DOHH2 (cell line): ENCODE measurements around the gene PTK7.

ENCODE experiments used
- H3F3A ChIP-seq: fragments of 200-600 bp; sonication (generic), shearing (Covaris generic); 2 replicates; pipeline ENCODE4 v1.6.0; 2016; ENCODE audit warnings: antibody characterized with exemption, mild to moderate bottlenecking; ENCODE audit not compliant: control insufficient read depth, insufficient read depth
- H3K27ac ChIP-seq: fragments of 200-600 bp; sonication (generic); 2 replicates; pipeline ENCODE4 v1.5.1; 2014; ENCODE audit warnings: low read depth, mild to moderate bottlenecking, low read length, moderate library complexity
- H3K27me3 ChIP-seq: fragments of 200-600 bp; sonication (generic); 2 replicates; pipeline ENCODE4 v1.6.1; 2014; ENCODE audit warnings: mild to moderate bottlenecking, low read length, mixed read lengths; ENCODE audit not compliant: control insufficient read depth
- H3K36me3 ChIP-seq: fragments of 200-600 bp; sonication (generic); 2 replicates; pipeline ENCODE4 v1.6.1; 2014; ENCODE audit warnings: mild to moderate bottlenecking, low read length, moderate library complexity, mixed read lengths; ENCODE audit not compliant: control insufficient read depth
- H3K4me1 ChIP-seq: fragments of 200-600 bp; sonication (generic); 2 replicates; pipeline ENCODE4 v1.6.1; 2014; ENCODE audit warnings: mild to moderate bottlenecking, low read length, mixed read lengths; ENCODE audit not compliant: control insufficient read depth
- H3K4me2 ChIP-seq: fragments of 200-600 bp; sonication (generic); 2 replicates; pipeline ENCODE4 v1.6.0; 2014; ENCODE audit warnings: mild to moderate bottlenecking, low read length, moderate library complexity
- H3K4me3 ChIP-seq: fragments of 200-600 bp; sonication (generic); 2 replicates; pipeline ENCODE4 v1.5.1; 2014; ENCODE audit warnings: mild to moderate bottlenecking, low read length, mixed read lengths
- H3K79me2 ChIP-seq: fragments of 200-600 bp; sonication (generic); 2 replicates; pipeline ENCODE4 v1.6.1; 2014; ENCODE audit warnings: mild to moderate bottlenecking, low read length, mixed read lengths; ENCODE audit not compliant: control insufficient read depth
- H3K9me2 ChIP-seq: fragments of 200-600 bp; sonication (generic); replicated peaks from 2 replicates; pipeline ENCODE4 v1.6.1; 2014; ENCODE audit warnings: mild to moderate bottlenecking, low read length, mixed read lengths; ENCODE audit not compliant: control insufficient read depth
- H3K9me3 ChIP-seq: fragments of 200-600 bp; sonication (generic); 2 replicates; pipeline ENCODE4 v1.6.1; 2014; ENCODE audit warnings: antibody characterized with exemption, low read length, mixed read lengths; ENCODE audit not compliant: control insufficient read depth, insufficient read depth
- H4K20me1 ChIP-seq: fragments of 200-600 bp; sonication (generic); 2 replicates; pipeline ENCODE4 v1.6.0; 2014; ENCODE audit warnings: low read depth, mild to moderate bottlenecking, antibody characterized with exemption, low read length, moderate library complexity; ENCODE audit not compliant: control insufficient read depth, insufficient read depth
- EZH2phosphoT487 ChIP-seq: fragments of 200-600 bp; sonication (generic); IDR thresholded peaks from 2 replicates; pipeline ENCODE4 v1.6.1; 2017; ENCODE audit warnings: borderline replicate concordance, mild to moderate bottlenecking, antibody characterized with exemption, low read length, moderate library complexity, mixed read lengths
- TF ChIP-seq, protein P1 (sequence below): fragments of 200-600 bp; sonication (generic); IDR thresholded peaks from one replicate; pipeline ENCODE4 v1.5.1; 2014; ENCODE audit warnings: antibody characterized with exemption, mild to moderate bottlenecking, low read depth, low read length; ENCODE audit not compliant: poor library complexity, severe bottlenecking

Gene PTK7

DNA sequence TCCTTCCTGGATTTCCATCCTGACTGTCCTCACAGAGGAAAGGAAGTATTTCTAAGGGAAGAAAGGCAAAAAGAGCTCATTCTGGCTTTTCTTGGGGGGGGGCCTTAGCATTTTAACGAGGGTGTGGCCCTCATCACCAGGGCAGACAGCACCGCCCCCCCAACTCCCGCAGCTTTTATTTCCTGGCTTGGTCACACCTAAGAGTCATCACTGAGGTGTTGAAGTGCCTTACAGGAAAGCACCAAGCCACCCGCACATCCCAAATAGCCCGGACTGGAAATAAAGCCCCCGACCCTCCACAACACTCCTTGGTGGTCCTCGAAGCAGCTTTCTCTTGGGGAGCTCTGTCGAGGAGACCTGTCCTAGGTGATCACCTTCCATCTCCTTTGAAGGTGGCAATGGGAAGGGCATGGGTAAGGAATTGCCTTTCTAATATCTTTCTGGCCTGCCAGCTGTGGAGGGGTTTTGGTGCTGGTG, 1.3 kb downstream of the PTK7 start:
- no peaks in the 10 kb centered on the region for H4K20me1 ChIP-seq
- no peak overlapping the region for H3K4me3 ChIP-seq
- no peak for TF ChIP-seq EZH2phosphoT487
- TF ChIP-seq, protein P1, sequence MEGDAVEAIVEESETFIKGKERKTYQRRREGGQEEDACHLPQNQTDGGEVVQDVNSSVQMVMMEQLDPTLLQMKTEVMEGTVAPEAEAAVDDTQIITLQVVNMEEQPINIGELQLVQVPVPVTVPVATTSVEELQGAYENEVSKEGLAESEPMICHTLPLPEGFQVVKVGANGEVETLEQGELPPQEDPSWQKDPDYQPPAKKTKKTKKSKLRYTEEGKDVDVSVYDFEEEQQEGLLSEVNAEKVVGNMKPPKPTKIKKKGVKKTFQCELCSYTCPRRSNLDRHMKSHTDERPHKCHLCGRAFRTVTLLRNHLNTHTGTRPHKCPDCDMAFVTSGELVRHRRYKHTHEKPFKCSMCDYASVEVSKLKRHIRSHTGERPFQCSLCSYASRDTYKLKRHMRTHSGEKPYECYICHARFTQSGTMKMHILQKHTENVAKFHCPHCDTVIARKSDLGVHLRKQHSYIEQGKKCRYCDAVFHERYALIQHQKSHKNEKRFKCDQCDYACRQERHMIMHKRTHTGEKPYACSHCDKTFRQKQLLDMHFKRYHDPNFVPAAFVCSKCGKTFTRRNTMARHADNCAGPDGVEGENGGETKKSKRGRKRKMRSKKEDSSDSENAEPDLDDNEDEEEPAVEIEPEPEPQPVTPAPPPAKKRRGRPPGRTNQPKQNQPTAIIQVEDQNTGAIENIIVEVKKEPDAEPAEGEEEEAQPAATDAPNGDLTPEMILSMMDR = no peak
- no peak overlapping the region for H3K4me2 ChIP-seq
- peaks cover 38% of the 10 kb centered on the region for H3K27me3 ChIP-seq
- peaks cover 6% of the 10 kb centered on the region; the same call in 1 of the 2 replicates for H3K4me1 ChIP-seq
- H3K9me2 ChIP-seq = no peaks in the 10 kb centered on the region
- H3K27ac ChIP-seq = no peak overlapping the region
- no peaks in the 10 kb centered on the region for H3K36me3 ChIP-seq
- H3K79me2 ChIP-seq = no peaks in the 10 kb centered on the region
- H3F3A ChIP-seq = no peaks in the 10 kb centered on the region
- H3K9me3 ChIP-seq = no peaks in the 10 kb centered on the region

DNA sequence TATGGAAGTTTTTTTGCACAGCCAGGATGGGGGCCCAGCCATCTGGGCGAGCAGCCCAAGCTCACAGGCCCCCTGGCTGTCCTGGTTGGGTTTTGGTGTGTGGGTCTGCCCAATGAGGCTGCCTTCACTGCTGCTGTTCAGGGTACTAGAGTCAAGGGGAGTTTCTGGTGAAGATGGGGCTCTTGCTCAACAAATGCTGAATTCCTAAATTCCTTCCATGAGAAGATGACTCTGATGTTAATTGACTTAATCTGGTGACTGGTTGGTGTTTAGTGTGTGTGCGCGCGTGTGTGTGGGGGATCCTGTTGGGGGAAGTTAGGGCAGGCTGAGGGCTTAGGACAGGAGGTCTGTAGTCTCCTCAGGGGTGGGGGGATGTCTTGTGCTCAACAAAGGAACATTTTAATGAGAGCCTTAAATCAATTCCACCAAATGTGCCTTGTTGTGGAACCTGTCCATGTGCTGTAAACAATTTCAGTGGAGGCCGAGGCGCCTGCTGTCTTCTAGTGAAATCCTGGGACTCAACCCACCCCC, 1.9 kb downstream of the PTK7 start:
- TF ChIP-seq, protein P1 = no peak
- TF ChIP-seq EZH2phosphoT487 = no peak
- H3K27ac ChIP-seq = no peak overlapping the region
- no peak overlapping the region for H3K4me2 ChIP-seq
- H3F3A ChIP-seq = no peaks in the 10 kb centered on the region
- H3K9me2 ChIP-seq = no peaks in the 10 kb centered on the region
- peaks cover 42% of the 10 kb centered on the region for H3K27me3 ChIP-seq
- H3K36me3 ChIP-seq = no peaks in the 10 kb centered on the region
- H3K4me3 ChIP-seq = no peak overlapping the region
- no peaks in the 10 kb centered on the region for H3K9me3 ChIP-seq
- H3K79me2 ChIP-seq = no peaks in the 10 kb centered on the region
- H4K20me1 ChIP-seq = no peaks in the 10 kb centered on the region
- peaks cover 6% of the 10 kb centered on the region; the same call in 1 of the 2 replicates for H3K4me1 ChIP-seq

DNA sequence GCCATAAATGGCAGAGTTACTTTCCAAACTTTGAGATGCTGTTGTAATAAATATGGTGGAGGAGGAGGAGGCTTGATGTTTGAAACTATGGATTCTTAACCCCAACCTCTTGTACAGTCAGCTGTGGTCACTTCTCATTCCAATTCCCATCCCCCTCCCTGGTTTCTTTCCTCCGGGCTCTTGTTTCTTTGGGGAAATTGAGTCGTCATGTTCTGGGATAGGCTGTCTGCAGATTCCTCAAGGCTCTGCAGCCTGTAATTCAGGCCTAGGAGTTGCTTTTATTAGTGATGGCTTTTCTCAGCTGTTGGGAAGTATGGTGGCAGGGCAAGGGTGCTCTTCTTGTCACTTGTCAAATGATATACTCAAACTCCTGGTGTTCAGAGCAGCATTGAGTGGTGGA, 2.6 kb downstream of the PTK7 start:
- Histone ChIP-seq H3K27ac (no peak overlapping the region), H3K9me3 (no peaks in the 10 kb centered on the region), H3K4me3 (no peak overlapping the region), H3F3A (no peaks in the 10 kb centered on the region), H3K27me3 (peaks cover 44% of the 10 kb centered on the region), H3K36me3 (no peaks in the 10 kb centered on the region), H3K4me1 (peaks cover 6% of the 10 kb centered on the region; the same call in 1 of the 2 replicates), H3K9me2 (no peaks in the 10 kb centered on the region), H3K79me2 (no peaks in the 10 kb centered on the region), H4K20me1 (no peaks in the 10 kb centered on the region), H3K4me2 (no peak overlapping the region)
- TF ChIP-seq, protein P1 = no peak
- no peak for TF ChIP-seq EZH2phosphoT487
